ENCODE data around the gene LRP11. TPM values are rescaled to one million over a fixed set of nuclear protein-coding genes. Genes with fewer than 3 reads are reported as not detected.
A peak's percentile ranks its signal among the peaks of the same experiment; 100 is the strongest.

Gene LRP11
- total and polyA plus RNA-seq, 9 of the 15 experiments (the other 6 are each of a cell fraction or from before 2014, with no cell fraction given) = 0.51 to 3.5 (median 2.4) TPM

DNA sequence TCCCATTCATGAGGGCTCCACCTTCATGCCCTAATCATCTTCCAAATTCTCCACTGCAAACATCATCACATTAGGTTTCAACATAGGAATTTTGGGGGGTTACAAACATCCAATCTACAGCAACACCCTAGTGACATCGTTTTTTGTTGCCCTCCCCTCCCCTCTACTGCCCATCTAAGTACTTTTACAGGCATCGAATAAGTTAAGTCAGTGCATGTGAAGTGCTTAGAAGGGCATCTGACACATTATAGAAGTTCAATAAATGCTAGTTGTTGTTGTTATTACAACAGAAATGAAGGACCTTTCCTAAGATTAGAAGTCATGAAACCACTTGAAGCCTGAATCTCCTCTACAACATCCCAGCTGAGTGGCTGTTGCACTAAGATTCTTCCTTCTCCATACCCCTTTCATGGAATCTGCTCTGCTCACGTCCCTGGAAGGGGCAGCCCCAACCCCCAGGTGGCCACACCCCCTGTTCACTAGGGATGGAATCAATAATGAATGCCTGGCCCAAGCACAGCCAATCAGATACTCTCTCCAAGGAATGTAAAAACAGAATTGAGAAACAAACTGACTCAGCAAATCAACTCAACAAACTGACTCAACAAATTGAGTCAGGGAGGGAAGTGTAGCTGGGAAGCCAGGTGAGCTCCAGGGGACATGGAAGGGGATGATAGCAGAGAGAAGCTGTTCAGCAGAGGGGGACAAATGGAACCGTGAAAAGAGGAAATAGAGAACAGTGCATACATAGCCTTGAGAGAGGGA lies 3.9 kb upstream of the LRP11 start (continued):
- TF ChIP-seq, protein P1, sequence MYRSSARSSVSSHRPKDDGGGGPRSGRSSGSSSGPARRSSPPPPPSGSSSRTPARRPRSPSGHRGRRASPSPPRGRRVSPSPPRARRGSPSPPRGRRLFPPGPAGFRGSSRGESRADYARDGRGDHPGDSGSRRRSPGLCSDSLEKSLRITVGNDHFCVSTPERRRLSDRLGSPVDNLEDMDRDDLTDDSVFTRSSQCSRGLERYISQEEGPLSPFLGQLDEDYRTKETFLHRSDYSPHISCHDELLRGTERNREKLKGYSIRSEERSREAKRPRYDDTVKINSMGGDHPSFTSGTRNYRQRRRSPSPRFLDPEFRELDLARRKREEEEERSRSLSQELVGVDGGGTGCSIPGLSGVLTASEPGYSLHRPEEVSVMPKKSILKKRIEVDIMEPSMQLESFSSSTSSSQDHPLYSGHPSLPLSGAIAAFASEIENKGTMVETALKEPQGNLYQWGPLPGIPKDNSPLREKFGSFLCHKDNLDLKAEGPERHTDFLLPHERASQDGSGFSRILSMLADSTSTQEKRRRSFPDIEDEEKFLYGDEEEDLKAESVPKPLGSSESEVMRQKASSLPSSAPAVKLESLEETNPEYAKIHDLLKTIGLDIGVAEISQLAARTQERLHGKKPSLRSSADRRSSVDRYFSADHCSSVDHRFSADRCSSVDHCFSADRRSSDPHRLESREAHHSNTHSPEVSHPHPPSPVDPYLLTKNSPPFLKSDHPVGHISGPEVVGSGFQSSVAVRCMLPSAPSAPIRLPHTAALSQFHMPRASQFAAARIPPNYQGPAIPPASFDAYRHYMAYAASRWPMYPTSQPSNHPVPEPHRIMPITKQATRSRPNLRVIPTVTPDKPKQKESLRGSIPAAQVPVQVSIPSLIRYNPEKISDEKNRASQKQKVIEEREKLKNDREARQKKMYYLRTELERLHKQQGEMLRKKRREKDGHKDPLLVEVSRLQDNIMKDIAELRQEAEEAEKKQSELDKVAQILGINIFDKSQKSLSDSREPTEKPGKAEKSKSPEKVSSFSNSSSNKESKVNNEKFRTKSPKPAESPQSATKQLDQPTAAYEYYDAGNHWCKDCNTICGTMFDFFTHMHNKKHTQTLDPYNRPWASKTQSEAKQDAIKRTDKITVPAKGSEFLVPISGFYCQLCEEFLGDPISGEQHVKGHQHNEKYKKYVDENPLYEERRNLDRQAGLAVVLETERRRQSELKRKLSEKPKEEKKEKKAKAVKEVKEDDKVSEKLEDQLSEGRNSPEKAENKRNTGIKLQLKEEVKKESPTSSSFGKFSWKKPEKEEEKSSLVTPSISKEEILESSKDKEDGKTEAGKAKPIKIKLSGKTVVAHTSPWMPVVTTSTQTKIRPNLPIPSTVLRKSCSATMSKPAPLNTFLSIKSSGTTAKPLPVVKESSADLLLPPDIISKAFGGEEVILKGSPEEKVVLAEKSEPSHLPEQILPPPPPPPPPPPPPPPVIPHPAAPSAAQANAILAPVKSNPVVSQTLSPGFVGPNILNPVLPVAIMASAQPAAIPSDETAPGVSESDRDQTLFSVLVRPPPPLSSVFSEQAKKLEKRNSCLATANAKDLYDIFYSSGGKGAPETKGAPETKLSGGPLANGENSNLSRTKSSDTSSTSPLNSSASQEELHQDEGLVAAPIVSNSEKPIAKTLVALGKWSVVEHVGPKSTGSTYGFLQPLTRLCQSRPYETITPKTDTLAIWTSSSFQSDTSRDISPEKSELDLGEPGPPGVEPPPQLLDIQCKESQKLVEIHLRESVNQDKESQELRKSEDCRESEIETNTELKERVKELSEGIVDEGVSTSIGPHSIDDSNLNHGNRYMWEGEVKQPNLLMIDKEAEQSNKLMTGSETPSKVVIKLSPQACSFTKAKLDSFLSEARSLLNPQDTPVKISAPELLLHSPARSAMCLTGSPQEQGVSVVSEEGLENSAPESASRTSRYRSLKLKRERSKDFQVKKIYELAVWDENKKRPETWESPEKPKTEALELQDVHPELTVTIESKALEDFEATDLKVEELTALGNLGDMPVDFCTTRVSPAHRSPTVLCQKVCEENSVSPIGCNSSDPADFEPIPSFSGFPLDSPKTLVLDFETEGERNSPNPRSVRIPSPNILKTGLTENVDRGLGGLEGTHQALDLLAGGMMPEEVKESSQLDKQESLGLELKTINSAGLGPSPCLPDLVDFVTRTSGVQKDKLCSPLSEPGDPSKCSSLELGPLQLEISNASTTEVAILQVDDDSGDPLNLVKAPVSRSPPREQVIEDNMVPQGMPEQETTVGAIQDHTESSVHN (IDR thresholded peaks at IDR 0.05; ENCODE audit: borderline replicate concordance in 1 of 2, low read depth in 1 of 2) = 0 out of 4 replicates have a peak, but pooled peaks of 1 of the 2 experiments have one; percentile 26
- TF ChIP-seq FOSL1 (tag; conservative IDR thresholded peaks at IDR 0.05) = peak; percentile 22; the same call in 1 of the 2 replicates
- TF ChIP-seq ZBED1 (IDR thresholded peaks at IDR 0.05) = no peak
- TF ChIP-seq POU5F1 (IDR thresholded peaks at IDR 0.05; ENCODE audit: borderline replicate concordance, low read depth, low read length, partially characterized antibody) = no peak
- TF ChIP-seq SMARCE1 (IDR thresholded peaks at IDR 0.05) = peak; percentile 61; the same call in 1 of the 2 replicates
- TF ChIP-seq, protein P2, sequence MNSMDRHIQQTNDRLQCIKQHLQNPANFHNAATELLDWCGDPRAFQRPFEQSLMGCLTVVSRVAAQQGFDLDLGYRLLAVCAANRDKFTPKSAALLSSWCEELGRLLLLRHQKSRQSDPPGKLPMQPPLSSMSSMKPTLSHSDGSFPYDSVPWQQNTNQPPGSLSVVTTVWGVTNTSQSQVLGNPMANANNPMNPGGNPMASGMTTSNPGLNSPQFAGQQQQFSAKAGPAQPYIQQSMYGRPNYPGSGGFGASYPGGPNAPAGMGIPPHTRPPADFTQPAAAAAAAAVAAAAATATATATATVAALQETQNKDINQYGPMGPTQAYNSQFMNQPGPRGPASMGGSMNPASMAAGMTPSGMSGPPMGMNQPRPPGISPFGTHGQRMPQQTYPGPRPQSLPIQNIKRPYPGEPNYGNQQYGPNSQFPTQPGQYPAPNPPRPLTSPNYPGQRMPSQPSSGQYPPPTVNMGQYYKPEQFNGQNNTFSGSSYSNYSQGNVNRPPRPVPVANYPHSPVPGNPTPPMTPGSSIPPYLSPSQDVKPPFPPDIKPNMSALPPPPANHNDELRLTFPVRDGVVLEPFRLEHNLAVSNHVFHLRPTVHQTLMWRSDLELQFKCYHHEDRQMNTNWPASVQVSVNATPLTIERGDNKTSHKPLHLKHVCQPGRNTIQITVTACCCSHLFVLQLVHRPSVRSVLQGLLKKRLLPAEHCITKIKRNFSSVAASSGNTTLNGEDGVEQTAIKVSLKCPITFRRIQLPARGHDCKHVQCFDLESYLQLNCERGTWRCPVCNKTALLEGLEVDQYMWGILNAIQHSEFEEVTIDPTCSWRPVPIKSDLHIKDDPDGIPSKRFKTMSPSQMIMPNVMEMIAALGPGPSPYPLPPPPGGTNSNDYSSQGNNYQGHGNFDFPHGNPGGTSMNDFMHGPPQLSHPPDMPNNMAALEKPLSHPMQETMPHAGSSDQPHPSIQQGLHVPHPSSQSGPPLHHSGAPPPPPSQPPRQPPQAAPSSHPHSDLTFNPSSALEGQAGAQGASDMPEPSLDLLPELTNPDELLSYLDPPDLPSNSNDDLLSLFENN (IDR thresholded peaks at IDR 0.05; ENCODE audit: low read depth in 2 of 2, low read length in 2 of 2) = no peak
- TF ChIP-seq ZNF274 (IDR thresholded peaks at IDR 0.05; ENCODE audit: borderline replicate concordance, low read depth, low read length) = no peak
- no peak for TF ChIP-seq POLR2G (IDR thresholded peaks at IDR 0.05; ENCODE audit: low read depth, low read length)
- no peak for TF ChIP-seq ZFP36 (IDR thresholded peaks at IDR 0.05; ENCODE audit: low read depth, low read length, partially characterized antibody)
- TF ChIP-seq MEIS2 (IDR thresholded peaks at IDR 0.05; ENCODE audit: partially characterized antibody) = no peak
- TF ChIP-seq CBX3 (IDR thresholded peaks at IDR 0.05; ENCODE audit: borderline replicate concordance in 1 of 2, low read length in 2 of 2) = 0 out of 3 replicates have a peak, but pooled peaks of 1 of the 2 experiments have one; percentile 32
- peak; percentile 97 for TF ChIP-seq BACH1 (tag; IDR thresholded peaks at IDR 0.05)
- TF ChIP-seq IFI16 (CRISPR knock-in tag; IDR thresholded peaks at IDR 0.05) = no peak
- no peak for TF ChIP-seq GABPB2 (CRISPR knock-in tag; conservative IDR thresholded peaks at IDR 0.05)
- TF ChIP-seq POLR2B (IDR thresholded peaks at IDR 0.05; ENCODE audit: low read depth, partially characterized antibody) = no peak
